SK-N-SH treated with all-trans-retinoic acid at 6 μM for 48 hours (cell line): ENCODE measurements around the gene CRYAA.

Source experiments
- ATAC-seq: fragments of 200-7000 bp; cut with Tn5 transposase; 3 replicates; pipeline ENCODE4 v1.9.1; 2020; ENCODE audit warnings: mild to moderate bottlenecking, moderate library complexity
- ARNTL ChIP-seq: fragments of 450-650 bp; formaldehyde crosslinking; IDR thresholded peaks from 2 replicates; pipeline ENCODE4 v1.5.0; 2020; ENCODE audit warnings: low read depth, mild to moderate bottlenecking, moderate library complexity, borderline replicate concordance
- BACH2 ChIP-seq: fragments of 250-450 bp; sonication (Bioruptor Pico); IDR thresholded peaks from 2 replicates; pipeline ENCODE4 v1.9.0; 2021; ENCODE audit warnings: mild to moderate bottlenecking, borderline replicate concordance
- CREB5 ChIP-seq: fragments of 250-450 bp; sonication (Bioruptor Pico); IDR thresholded peaks from 2 replicates; pipeline ENCODE4 v1.5.1; 2020; ENCODE audit warnings: low read depth, mild to moderate bottlenecking, moderate library complexity
- CSDC2 ChIP-seq: fragments of 250-450 bp; sonication (Bioruptor Pico); IDR thresholded peaks from 2 replicates; pipeline ENCODE4 v1.5.0; 2020; ENCODE audit warnings: mild to moderate bottlenecking, moderate library complexity
- CSRNP3 ChIP-seq: fragments of 250-450 bp; sonication (Bioruptor Pico); IDR thresholded peaks from 2 replicates; pipeline ENCODE4 v1.5.1; 2021; ENCODE audit warnings: mild to moderate bottlenecking, moderate library complexity
- ESRRG ChIP-seq: fragments of 250-450 bp; sonication (Bioruptor Pico); IDR thresholded peaks from 2 replicates; pipeline ENCODE4 v1.6.1; 2021; ENCODE audit warnings: mild to moderate bottlenecking
- GLIS3 ChIP-seq: fragments of 250-450 bp; sonication (Bioruptor Pico); IDR thresholded peaks from 2 replicates; pipeline ENCODE4 v1.5.0; 2020; ENCODE audit warnings: mild to moderate bottlenecking, moderate library complexity
- ISL1 ChIP-seq: fragments of 250-450 bp; sonication (Bioruptor Pico); IDR thresholded peaks from 2 replicates; pipeline ENCODE4 v2.1.2; 2022; ENCODE audit warnings: mild to moderate bottlenecking, moderate library complexity
- OSR1 ChIP-seq: fragments of 250-450 bp; sonication (Bioruptor Pico); IDR thresholded peaks from 2 replicates; pipeline ENCODE4 v1.8.0; 2022; ENCODE audit warnings: moderate library complexity, mild to moderate bottlenecking, inconsistent platforms
- PATZ1 ChIP-seq: fragments of 250-450 bp; sonication (Bioruptor Pico); IDR thresholded peaks from 2 replicates; pipeline ENCODE4 v1.8.0; 2020; ENCODE audit warnings: mild to moderate bottlenecking, moderate library complexity, borderline replicate concordance
- POU6F1 ChIP-seq: fragments of 250-450 bp; sonication (Bioruptor Pico); IDR thresholded peaks from 2 replicates; pipeline ENCODE4 v1.8.0; 2021; ENCODE audit warnings: low read depth, mild to moderate bottlenecking, moderate library complexity, borderline replicate concordance
- PPARA ChIP-seq: fragments of 250-450 bp; sonication (Bioruptor Pico); IDR thresholded peaks from 2 replicates; pipeline ENCODE4 v1.5.0; 2020; ENCODE audit warnings: mild to moderate bottlenecking, borderline replicate concordance
- SNAI2 ChIP-seq: fragments of 250-450 bp; sonication (Bioruptor Pico); IDR thresholded peaks from 2 replicates; pipeline ENCODE4 v1.5.0; 2020; ENCODE audit warnings: mild to moderate bottlenecking, moderate library complexity
- TCF4 ChIP-seq: fragments of 250-450 bp; sonication (Bioruptor Pico); IDR thresholded peaks from 2 replicates; pipeline ENCODE4 v1.8.0; 2021; ENCODE audit warnings: mild to moderate bottlenecking, moderate library complexity, borderline replicate concordance
- TOX ChIP-seq: fragments of 250-450 bp; sonication (Bioruptor Pico); IDR thresholded peaks from 2 replicates; pipeline ENCODE4 v1.8.0; 2021; ENCODE audit warnings: mild to moderate bottlenecking, moderate library complexity, borderline replicate concordance
- TSHZ2 ChIP-seq: fragments of 250-450 bp; sonication (Bioruptor Pico); IDR thresholded peaks from 2 replicates; pipeline ENCODE4 v1.5.0; 2020; ENCODE audit warnings: mild to moderate bottlenecking, moderate library complexity
- ZFP3 ChIP-seq: fragments of 250-450 bp; sonication (Bioruptor Pico); IDR thresholded peaks from 2 replicates; pipeline ENCODE4 v1.5.0; 2020; ENCODE audit warnings: mild to moderate bottlenecking, moderate library complexity
- ZFP30 ChIP-seq: fragments of 450-650 bp; formaldehyde crosslinking; IDR thresholded peaks from 2 replicates; pipeline ENCODE4 v1.5.0; 2022; ENCODE audit warnings: mild to moderate bottlenecking, moderate library complexity
- ZNF565 ChIP-seq: fragments of 450-650 bp; formaldehyde crosslinking; conservative IDR thresholded peaks from 2 replicates; pipeline ENCODE4 v1.5.0; 2020; ENCODE audit warnings: low read depth, mild to moderate bottlenecking, moderate library complexity
- ZNF70 ChIP-seq: fragments of 450-650 bp; formaldehyde crosslinking; IDR thresholded peaks from 2 replicates; pipeline ENCODE4 v1.5.0; 2020; ENCODE audit warnings: mild to moderate bottlenecking, moderate library complexity

CRYAA gene

GRCh38 chr21:43201491-43201890, 32.7 kb downstream of the CRYAA start:
- no peak for ATAC-seq
- TF ChIP-seq ZFP3 (CRISPR knock-in tag) (no peak), ISL1 (CRISPR knock-in tag) (no peak), ESRRG (CRISPR knock-in tag) (no peak), CSRNP3 (CRISPR knock-in tag) (no peak), TCF4 (no peak), ZFP30 (CRISPR knock-in tag) (no peak), CREB5 (CRISPR knock-in tag) (no peak), OSR1 (no peak), PPARA (CRISPR knock-in tag) (no peak), ZNF70 (no peak), ZNF565 (CRISPR knock-in tag) (no peak)

GRCh38 chr21:43203591-43203990, 34.8 kb downstream of the CRYAA start:
- TF ChIP-seq CREB5 (CRISPR knock-in tag) (no peak), CSRNP3 (CRISPR knock-in tag) (no peak), ZFP30 (CRISPR knock-in tag) (no peak), ARNTL (no peak), PATZ1 (CRISPR knock-in tag) (no peak), GLIS3 (CRISPR knock-in tag) (no peak)
- ATAC-seq = no peak

- ATAC-seq = no peak
- no peak for TF ChIP-seq POU6F1 (CRISPR knock-in tag)
- no peak for TF ChIP-seq ZNF565 (CRISPR knock-in tag)
- TF ChIP-seq ARNTL = no peak
- no peak for TF ChIP-seq SNAI2 (CRISPR knock-in tag)
- TF ChIP-seq ZNF70 = no peak
- no peak for TF ChIP-seq CREB5 (CRISPR knock-in tag)
- TF ChIP-seq OSR1 = no peak
- no peak for TF ChIP-seq TOX
- no peak for TF ChIP-seq ZFP30 (CRISPR knock-in tag)
- no peak for TF ChIP-seq ZFP3 (CRISPR knock-in tag)
- TF ChIP-seq BACH2 (CRISPR knock-in tag) = no peak
- no peak for TF ChIP-seq CSDC2 (CRISPR knock-in tag)
- no peak for TF ChIP-seq TSHZ2 (CRISPR knock-in tag)
These were observed 35.8 kb downstream of the CRYAA start for GRCh38 chr21:43204638-43205037.
